SK-MEL-5 (cell line): ENCODE data around the gene ADAMTSL1. TPM values are rescaled to one million over a fixed set of nuclear protein-coding genes. Genes with fewer than 3 reads are reported as not detected.

Source experiments
- DNase-seq: peaks from one replicate; pipeline ENCODE4 v3.0.0-alpha.2; 2016; ENCODE audit warnings: low read depth, low spot score
- in situ Hi-C: cut with HindIII; loops from 2 replicates; pipeline ENCODE4 v1.10.0; 2016; ENCODE audit warnings: low sequenced_read_pairs, high pct_unique_total_duplicates, low pct_unique_long_range_greater_than_20kb
- total RNA-seq: library from RNA; depleted of rRNA; stranded (reverse); fragments of >200 nt; shearing (Covaris generic); gene quantifications from 2 replicates; pipeline ENCODE4 v1.2.3, GENCODE V29; 2014

The ADAMTSL1 gene
- total RNA-seq, 1 experiment from 2014 or later: not detected

DNA sequence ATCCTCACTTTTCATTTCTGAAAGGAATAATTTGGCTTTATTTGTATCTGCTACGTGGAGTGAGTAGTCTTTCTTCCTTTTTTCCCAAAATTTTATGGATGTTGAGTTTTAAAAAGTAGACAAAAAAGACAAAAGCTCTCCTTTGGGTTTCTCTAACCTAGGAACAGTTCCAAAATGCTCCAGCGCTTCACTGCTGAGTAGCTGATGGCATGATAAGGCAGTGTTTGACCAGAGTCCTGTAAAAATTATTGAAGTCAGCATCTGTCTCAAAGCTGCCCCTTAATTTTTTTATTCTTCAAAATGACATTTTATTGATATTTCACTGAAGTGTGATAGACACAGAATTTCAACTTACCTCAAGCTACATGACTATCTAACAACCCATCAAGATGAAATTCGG, 219.0 kb downstream of the ADAMTSL1 start:
- DNase-seq: no peak
- in situ Hi-C loops: no loop called here

DNA sequence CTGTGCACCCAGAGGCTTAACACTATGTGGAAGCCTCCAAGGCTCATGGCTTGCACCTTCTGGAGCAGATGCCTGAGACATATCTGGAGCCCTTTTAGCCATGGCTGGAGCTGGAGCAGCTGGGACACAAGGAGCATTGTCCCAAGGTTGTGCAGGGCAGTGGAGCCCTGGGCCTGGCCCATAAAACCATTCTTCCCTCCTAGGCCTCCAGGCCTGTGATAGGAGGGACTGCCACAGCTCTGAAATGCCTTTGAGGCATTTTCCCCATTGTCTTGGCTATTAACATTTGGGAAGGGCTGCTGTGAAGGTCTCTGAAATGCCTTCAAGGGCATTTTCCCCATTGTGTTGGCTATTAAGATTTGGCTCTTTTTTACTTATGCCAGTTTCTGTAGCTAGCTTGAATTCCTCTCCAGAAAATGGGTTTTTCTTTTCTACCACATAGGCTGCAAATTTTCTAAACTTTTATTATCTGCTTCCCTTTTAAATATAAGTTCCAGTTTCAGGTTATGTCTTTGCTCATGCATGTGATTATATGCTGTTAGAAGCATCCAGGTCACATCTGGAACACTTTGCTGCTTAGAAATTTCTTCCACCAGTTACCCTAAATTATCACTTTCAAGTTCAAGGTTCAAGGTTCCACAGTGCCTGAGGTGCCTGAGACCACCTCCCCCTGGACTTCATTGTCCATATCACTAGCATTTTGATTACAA, 221.2 kb downstream of the ADAMTSL1 start:
- in situ Hi-C loops: no loop called here
- no peak for DNase-seq

DNA sequence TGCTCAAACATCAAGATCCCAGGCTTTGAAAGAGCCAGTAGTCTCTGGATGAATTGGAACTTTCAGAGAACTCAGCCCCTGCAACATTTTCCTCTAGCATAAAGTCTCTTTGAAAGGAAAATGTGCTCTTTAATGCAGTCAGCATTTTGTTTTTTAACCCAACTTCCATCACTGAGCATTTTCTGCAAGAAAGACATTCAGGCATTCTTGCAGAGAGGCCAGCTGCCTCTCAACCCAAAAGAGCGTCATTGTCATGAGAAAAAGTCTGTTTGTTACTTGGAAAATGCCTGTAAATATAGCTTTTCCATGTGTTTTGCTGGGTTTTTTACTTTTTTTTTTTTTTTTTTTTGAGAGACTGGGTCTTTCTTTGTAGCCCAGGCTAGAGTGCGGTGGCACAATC, 225.0 kb downstream of the ADAMTSL1 start:
- DNase-seq: no peak
- in situ Hi-C loops: no loop called here

DNA sequence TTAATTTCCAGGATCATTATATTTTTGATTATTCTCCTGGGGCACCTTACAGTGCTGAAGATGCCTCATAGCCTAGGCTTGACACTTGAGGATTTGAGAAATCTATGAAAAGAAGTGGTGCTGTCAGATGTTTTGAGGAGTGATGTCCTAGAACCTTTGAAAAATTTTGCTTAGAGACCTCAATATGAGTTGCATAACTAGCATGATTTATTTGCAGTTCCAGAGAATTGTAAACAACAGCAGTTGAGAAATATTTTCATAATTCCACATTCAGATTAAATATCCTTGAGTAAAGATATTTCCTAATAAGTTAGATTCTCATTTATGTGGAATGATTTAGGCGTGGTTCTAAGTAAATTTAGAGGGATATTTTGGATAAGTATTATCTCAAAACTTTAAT, 225.8 kb downstream of the ADAMTSL1 start:
- in situ Hi-C loops: no loop called here
- no peak for DNase-seq

DNA sequence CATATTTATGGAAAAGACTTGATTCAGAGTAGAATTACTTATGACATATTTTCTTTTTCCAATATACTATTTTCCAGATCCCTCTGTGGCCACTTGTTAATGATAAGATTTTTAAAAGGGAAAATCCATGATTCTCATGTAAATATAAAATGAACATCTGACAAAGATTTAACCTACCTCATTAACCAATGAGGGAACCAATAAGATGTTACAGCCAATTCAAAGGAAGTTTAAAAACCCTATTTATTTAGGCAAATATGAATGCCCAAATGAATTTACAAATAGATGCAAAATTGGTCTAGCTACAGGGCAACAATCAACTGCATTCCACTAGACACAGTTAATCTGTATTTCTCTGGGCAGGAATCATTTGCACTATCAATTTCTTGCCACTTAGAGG, 226.8 kb downstream of the ADAMTSL1 start:
- no peak for DNase-seq
- in situ Hi-C loops: no loop called here

DNA sequence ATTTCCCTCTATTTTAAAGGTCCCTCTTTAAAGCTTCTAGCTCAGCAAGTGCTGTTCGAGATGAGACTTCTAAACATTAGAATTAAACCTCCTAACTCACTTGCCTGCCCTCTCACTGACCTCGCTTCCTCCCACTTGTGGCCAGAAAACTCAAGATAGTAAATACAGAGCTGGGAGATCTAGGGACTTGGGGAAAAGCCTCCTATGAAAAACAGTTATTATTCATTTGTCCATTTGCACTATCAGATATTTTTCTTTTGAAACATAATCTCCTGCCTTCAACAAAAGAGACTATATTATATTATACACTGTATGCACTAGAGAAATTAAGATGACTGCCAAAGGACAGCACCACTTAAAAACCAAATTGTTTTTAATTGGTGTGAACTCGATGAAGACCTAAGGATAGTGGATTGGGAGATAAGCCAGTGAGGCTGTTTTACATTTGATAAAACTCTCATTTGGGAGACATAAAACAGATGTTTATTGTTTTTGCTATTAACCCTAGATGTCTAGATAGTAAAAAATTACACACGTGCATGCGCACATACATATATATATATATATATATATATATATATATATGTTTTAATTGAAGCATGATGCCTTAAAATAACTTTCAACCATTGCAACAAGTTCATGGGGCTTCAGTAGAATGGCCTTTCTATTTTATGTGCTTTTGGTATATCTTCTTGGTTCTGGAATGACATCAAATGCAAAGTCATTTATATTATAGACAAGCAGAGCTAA, 229.4 kb downstream of the ADAMTSL1 start:
- in situ Hi-C loops: no loop called here
- no peak for DNase-seq

DNA sequence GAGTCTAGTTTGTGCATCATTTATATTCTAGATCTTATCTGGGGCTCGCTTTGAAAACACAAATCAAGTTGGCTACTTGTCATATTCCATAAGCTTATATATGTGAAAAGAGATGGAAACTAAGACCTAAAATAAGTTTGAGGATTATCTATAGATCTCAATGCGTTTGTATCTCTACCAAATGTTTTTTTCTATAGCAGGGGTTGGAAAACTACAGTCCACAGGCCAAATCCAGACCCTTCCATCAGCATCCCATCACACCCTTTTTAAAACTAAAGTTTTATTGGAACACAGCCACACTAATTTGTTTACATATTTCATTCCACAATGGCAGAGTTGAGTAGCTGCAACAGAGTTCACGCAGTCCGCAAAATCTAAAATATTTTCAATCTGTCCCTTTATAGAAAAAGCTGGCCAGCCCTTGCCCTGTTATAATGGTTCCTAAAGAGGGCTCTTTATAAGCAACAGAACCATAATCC, 230.0 kb downstream of the ADAMTSL1 start:
- no peak for DNase-seq
- in situ Hi-C loops: no loop called here

DNA sequence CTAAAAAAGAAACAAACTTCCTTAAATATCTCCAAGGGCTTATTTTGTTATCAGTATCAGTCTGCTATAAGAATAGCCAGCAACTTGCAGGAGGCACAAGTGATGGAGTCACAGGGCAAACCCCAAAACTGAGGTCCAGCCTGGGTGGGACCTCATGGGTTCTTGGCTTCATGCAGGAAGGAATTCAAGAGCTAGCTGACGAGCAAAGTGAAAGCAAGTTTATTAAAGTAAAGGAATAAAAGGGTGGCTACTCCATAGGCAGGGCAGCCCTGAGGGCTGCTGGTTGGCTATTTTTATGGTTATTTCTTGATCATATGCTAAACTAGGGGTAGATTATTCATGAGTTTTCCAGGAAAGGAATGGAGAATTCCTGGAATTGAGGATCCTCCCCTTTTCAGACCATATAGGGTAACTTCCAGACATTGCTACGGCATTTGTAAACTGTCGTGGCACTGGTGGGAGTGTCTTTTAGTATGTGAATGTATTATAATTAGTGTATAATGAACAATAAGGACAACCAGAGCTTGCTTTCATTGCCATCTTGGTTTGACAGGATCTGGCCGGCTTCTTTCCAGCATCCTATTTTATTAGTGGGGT, 231.9 kb downstream of the ADAMTSL1 start:
- in situ Hi-C loops: no loop called here
- DNase-seq: no peak

DNA sequence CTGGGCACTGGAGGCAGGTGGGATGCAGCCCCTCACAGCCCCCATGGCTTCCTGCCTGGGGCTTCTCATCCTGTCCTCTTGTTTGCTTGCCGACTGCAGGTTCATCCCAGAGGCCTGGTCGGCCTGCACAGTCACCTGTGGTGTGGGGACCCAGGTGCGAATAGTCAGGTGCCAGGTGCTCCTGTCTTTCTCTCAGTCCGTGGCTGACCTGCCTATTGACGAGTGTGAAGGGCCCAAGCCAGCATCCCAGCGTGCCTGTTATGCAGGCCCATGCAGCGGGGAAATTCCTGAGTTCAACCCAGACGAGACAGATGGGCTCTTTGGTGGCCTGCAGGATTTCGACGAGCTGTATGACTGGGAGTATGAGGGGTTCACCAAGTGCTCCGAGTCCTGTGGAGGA, 232.7 kb downstream of the ADAMTSL1 start:
- in situ Hi-C loops: no loop called here
- no peak for DNase-seq

DNA sequence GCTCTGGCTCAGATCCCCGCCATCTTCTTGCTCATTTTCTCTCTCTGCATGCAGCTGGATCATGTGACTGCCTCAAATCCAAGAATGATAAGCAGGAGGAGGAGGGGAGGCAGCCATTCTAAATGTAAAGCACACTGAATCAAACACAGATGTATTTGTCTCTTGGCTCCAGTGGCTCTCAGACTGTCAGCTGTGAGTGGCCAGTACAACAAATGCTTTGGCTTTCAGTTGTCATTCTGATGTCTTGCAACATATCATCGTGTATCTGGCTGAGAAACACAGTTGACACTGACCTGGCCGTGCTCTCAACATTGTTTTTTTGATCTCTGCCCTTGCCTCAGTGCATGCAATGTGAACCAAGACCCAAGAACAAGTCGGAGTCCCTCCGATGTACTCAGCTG, 233.1 kb downstream of the ADAMTSL1 start:
- in situ Hi-C loops: no loop called here
- DNase-seq: no peak

DNA sequence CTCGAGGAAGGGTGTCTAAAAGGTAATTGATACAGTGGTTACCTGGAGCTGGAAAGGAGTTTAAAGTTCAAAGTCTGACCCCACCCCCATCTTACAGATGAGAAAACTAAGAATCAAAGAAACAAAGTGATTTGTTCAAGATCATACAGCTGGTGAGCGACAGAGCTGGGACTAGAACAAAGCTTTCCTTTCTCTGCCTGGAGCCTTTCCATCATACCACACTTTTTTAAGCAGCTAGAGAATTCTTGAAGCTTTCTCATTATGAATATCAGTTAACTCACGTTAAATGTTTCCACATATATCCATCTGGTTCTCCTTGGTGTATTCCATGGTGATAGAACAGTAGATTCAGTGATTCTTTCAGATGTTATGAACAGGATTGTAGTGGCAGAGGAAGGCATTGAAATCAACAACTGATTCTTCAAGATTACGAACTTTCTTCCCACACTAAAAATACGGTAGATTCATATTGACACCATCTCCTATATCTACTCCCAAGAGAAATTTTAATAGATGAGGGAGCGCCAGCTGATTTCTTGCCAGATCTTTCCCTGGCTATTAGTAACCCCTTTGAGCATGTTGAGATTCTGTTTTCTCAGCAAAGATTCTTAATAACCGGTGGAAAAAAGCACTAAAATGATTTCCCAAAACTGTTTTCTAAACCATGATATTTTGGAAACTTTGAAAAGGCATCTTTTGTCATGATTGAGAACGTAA, 233.7 kb downstream of the ADAMTSL1 start:
- peak; percentile 14 for DNase-seq
- in situ Hi-C loops: no loop called here

DNA sequence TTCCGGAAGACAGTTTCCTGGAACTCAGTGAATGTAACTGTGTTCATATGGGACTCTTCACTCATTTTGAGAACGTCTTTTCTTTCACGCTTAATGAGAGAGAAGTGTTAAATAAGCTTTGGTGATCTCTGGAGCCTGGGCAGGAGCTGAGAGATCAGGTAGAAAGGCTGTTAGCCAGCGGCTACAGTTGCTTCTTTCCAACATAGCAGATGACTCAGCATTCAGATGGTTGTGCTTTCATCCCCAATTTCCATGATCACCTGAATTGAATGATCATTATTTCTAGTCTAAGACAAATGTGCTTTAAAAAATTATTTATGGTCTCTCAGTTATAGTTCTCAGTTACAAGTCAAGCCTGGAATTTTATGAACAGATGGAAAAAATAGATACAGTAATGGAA, 234.5 kb downstream of the ADAMTSL1 start:
- in situ Hi-C loops: no loop called here

DNA sequence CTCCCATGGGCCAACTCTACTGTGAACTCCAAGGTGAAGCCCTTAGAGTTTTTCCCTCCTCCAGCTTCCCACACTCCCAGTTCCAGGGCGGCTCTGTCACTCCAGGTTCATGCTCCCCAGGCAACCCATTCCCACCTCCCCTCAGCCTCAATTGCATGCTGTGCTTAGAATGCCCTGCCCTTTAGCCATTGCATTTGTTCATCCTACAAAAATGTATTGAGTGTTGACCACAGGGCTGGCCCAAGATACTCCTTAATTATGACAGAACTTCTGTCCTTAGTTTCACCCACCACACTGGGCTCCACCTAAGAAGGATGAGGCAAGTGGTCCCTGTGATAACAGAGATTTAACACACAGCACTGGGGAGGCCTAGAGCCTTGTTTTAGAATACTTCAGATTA, 236.1 kb downstream of the ADAMTSL1 start:
- in situ Hi-C loops: no loop called here
- DNase-seq: no peak

More for the DNA sequence above, 234.5 kb downstream of the ADAMTSL1 start:
- no peak for DNase-seq

DNA sequence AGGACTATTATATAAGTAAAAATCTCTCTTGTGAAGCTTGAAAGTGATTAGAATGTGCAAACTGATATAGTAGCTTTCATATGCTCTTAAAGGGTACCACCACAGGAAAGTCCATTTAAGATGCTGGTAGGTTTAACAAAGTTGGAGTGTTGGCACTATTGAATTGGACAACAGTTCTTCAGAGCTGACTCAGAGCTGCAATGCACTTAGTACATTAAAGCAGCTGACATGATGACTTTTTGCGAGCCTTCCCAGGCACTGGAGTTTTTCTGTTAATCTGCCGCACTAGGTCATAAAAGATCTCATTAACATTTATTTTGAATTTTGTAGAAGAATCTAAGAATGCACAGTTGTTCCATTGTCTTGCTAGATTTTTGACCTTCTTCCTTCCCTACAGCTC, 243.8 kb downstream of the ADAMTSL1 start:
- in situ Hi-C loops: no loop called here
- no peak for DNase-seq

DNA sequence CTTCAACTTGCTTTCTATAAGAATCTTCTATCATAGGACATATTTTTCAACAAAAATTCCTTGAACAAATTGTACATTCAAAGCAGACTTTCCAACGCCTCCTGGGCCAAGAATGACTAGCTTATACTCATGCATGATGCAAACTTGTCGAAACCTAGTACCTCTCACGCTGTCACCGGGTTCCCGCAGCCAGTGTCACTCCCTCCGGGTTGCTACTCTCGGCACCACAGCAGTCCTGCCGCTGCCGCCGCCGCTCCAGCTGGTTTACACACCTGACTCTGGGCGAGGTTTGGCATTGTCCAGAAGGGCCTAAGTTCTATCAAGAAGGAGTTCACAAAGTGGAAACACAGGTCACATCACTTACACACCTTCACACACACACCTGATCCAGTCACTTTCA, 244.4 kb downstream of the ADAMTSL1 start:
- DNase-seq: no peak
- in situ Hi-C loops: no loop called here

DNA sequence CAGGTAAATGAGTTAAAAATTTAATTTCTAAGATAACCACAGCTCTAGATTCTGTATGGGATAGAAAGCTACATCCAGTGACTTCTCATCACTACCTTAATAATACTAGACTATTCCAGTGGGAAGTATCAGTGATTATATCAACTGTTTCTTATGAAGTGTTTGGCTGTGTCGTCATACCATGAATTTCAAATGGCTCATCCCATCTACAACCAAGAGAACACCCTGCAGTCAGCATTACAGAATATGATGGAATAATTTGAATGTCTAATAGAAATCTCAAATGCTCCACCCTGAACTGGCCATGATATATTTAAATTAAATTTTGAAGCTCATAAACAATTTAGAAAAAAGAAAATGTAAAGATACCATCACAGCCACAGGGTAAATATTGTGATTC, 245.0 kb downstream of the ADAMTSL1 start:
- in situ Hi-C loops: no loop called here
- no peak for DNase-seq

DNA sequence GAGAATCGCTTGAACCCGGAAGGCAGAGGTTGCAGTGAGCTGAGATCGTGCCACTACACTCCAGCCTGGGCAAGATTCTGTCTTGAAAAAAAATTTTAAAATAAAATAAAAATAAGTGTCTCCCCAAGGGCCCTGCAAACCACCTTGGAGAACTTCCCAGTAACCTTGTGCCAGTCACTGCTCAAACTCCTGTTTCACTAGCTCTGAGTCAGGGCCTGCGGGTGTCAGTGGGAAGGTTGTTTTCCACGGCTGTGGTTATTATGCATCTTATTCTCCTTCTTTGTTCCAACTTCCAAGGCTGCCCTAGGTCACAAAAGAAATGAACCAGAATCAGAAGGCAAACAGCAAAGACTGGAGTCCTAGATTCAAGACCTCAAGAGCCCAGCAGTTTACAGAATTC, 246.7 kb downstream of the ADAMTSL1 start:
- no peak for DNase-seq
- in situ Hi-C loops: no loop called here

DNA sequence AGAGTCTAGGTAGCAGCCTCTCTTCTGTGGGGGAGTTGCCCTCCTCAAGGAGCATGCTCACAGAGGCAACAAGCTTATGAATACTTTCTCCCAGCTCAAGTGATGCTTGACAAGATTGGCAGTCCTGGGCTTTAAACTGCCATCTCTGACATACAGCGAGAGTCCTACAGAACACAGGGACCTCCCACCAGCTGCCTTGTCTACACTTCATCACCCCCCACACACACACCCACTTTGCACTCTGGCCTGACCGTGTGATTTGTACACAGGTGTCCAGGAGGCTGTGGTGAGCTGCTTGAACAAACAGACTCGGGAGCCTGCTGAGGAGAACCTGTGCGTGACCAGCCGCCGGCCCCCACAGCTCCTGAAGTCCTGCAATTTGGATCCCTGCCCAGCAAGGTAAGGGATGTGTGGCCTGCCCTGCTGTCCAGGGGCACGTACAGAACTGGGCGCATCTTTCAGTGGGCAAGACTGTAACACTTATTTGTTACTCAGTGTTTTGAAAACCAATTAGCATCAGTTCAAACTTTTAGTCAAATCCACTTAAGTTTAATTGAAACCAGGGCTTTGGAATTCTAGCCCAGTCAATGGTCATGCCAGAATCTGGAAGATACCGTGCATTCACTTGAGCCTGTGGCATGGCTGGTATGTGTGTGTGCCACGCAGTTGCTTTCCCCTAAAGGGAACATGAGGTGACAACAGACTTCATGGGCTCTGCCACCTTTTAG, 247.5 kb downstream of the ADAMTSL1 start:
- in situ Hi-C loops: no loop called here

More for the DNA sequence above, 247.5 kb downstream of the ADAMTSL1 start:
- DNase-seq: no peak
